ENCODE results near the gene GLB1L3. TPM values are rescaled to one million over a fixed set of nuclear protein-coding genes. Genes with fewer than 3 reads are reported as not detected.

The GLB1L3 gene
- total and polyA plus RNA-seq, 9 donors = 0.04 to 0.26 (median 0.11) TPM; not detected in 3

GRCh38 chr11:134332189-134332631, 56.0 kb downstream of the GLB1L3 start:
- DNase-seq = no peak
- Histone ChIP-seq H3K36me3 (ENCODE audit: control insufficient read depth, insufficient read depth, low read length) (no peaks in the 10 kb centered on the region), H3K9me3 (replicated peaks; ENCODE audit: control insufficient read depth, low read depth, low read length) (no peaks in the 10 kb centered on the region), H3K4me3 (ENCODE audit: low read length) (peak overlapping the region; percentile 29), H3K27me3 (ENCODE audit: control insufficient read depth, insufficient read depth, low read length) (peaks cover 42% of the 10 kb centered on the region), H3K27ac (ENCODE audit: low read length) (no peak overlapping the region), H3K4me1 (ENCODE audit: control insufficient read depth, insufficient read depth, low read length) (peaks cover 9% of the 10 kb centered on the region)
- WGBS (ENCODE audit: insufficient coverage) = 1% methylated on average over 40 of the region's 40 CpGs

GRCh38 chr11:134332782-134333181, 56.6 kb downstream of the GLB1L3 start:
- H3K4me1 ChIP-seq (ENCODE audit: control insufficient read depth, insufficient read depth, low read length) = peaks cover 9% of the 10 kb centered on the region
- no peaks in the 10 kb centered on the region for H3K36me3 ChIP-seq (ENCODE audit: control insufficient read depth, insufficient read depth, low read length)
- no peak overlapping the region for H3K27ac ChIP-seq (ENCODE audit: low read length)
- H3K9me3 ChIP-seq (replicated peaks; ENCODE audit: control insufficient read depth, low read depth, low read length) = no peaks in the 10 kb centered on the region
- H3K4me3 ChIP-seq (ENCODE audit: low read length) = no peak overlapping the region
- DNase-seq = no peak
- peaks cover 41% of the 10 kb centered on the region for H3K27me3 ChIP-seq (ENCODE audit: control insufficient read depth, insufficient read depth, low read length)
- WGBS (ENCODE audit: insufficient coverage) = 15% methylated on average over 4 of the region's 7 CpGs

- Histone ChIP-seq H3K27me3 (ENCODE audit: control insufficient read depth, insufficient read depth, low read length) (peaks cover 41% of the 10 kb centered on the region), H3K4me3 (ENCODE audit: low read length) (no peak overlapping the region), H3K9me3 (replicated peaks; ENCODE audit: control insufficient read depth, low read depth, low read length) (no peaks in the 10 kb centered on the region), H3K27ac (ENCODE audit: low read length) (no peak overlapping the region), H3K4me1 (ENCODE audit: control insufficient read depth, insufficient read depth, low read length) (peaks cover 9% of the 10 kb centered on the region), H3K36me3 (ENCODE audit: control insufficient read depth, insufficient read depth, low read length) (no peaks in the 10 kb centered on the region)
- no peak for DNase-seq
- 64% methylated on average over 6 of the region's 7 CpGs for WGBS (ENCODE audit: insufficient coverage)
Measured at GRCh38 chr11:134333312-134333711, 57.1 kb downstream of the GLB1L3 start.

- H3K27me3 ChIP-seq (ENCODE audit: control insufficient read depth, insufficient read depth, low read length) = peaks cover 41% of the 10 kb centered on the region
Measured at GRCh38 chr11:134333946-134334345, 57.8 kb downstream of the GLB1L3 start.

GRCh38 chr11:134334796-134335571, 58.8 kb downstream of the GLB1L3 start:
- no peak for DNase-seq
- Histone ChIP-seq H3K27ac (ENCODE audit: low read length) (no peak overlapping the region), H3K27me3 (ENCODE audit: control insufficient read depth, insufficient read depth, low read length) (peaks cover 39% of the 10 kb centered on the region), H3K36me3 (ENCODE audit: control insufficient read depth, insufficient read depth, low read length) (no peaks in the 10 kb centered on the region), H3K9me3 (replicated peaks; ENCODE audit: control insufficient read depth, low read depth, low read length) (no peaks in the 10 kb centered on the region), H3K4me1 (ENCODE audit: control insufficient read depth, insufficient read depth, low read length) (peaks cover 9% of the 10 kb centered on the region), H3K4me3 (ENCODE audit: low read length) (no peak overlapping the region)
- 66% methylated on average over 2 of the region's 10 CpGs for WGBS (ENCODE audit: insufficient coverage)

More at GRCh38 chr11:134333946-134334345, 57.8 kb downstream of the GLB1L3 start:
- DNase-seq = no peak
- Histone ChIP-seq H3K9me3 (replicated peaks; ENCODE audit: control insufficient read depth, low read depth, low read length) (no peaks in the 10 kb centered on the region), H3K4me1 (ENCODE audit: control insufficient read depth, insufficient read depth, low read length) (peaks cover 9% of the 10 kb centered on the region), H3K4me3 (ENCODE audit: low read length) (no peak overlapping the region), H3K27ac (ENCODE audit: low read length) (no peak overlapping the region), H3K36me3 (ENCODE audit: control insufficient read depth, insufficient read depth, low read length) (no peaks in the 10 kb centered on the region)
- WGBS (ENCODE audit: insufficient coverage) = 59% methylated on average over 2 of the region's 3 CpGs

- Histone ChIP-seq H3K4me3 (ENCODE audit: low read length) (no peak overlapping the region), H3K4me1 (ENCODE audit: control insufficient read depth, insufficient read depth, low read length) (peaks cover 1% of the 10 kb centered on the region), H3K9me3 (replicated peaks; ENCODE audit: control insufficient read depth, low read depth, low read length) (no peaks in the 10 kb centered on the region), H3K27me3 (ENCODE audit: control insufficient read depth, insufficient read depth, low read length) (peaks cover 22% of the 10 kb centered on the region), H3K36me3 (ENCODE audit: control insufficient read depth, insufficient read depth, low read length) (no peaks in the 10 kb centered on the region), H3K27ac (ENCODE audit: low read length) (no peak overlapping the region)
- DNase-seq = no peak
- WGBS (ENCODE audit: insufficient coverage) = 100% methylated on average over 1 of the region's 4 CpGs
Measured at GRCh38 chr11:134337051-134337450, 60.9 kb downstream of the GLB1L3 start.

- no peak for DNase-seq
- peaks cover 15% of the 10 kb centered on the region for H3K27me3 ChIP-seq (ENCODE audit: control insufficient read depth, insufficient read depth, low read length)
- WGBS (ENCODE audit: insufficient coverage) = 97% methylated on average over 15 of the region's 15 CpGs
- no peaks in the 10 kb centered on the region for H3K36me3 ChIP-seq (ENCODE audit: control insufficient read depth, insufficient read depth, low read length)
- no peak overlapping the region for H3K4me3 ChIP-seq (ENCODE audit: low read length)
- H3K9me3 ChIP-seq (replicated peaks; ENCODE audit: control insufficient read depth, low read depth, low read length) = no peaks in the 10 kb centered on the region
- no peak overlapping the region for H3K27ac ChIP-seq (ENCODE audit: low read length)
- no peaks in the 10 kb centered on the region for H3K4me1 ChIP-seq (ENCODE audit: control insufficient read depth, insufficient read depth, low read length)
Measured at GRCh38 chr11:134338068-134338467, 61.9 kb downstream of the GLB1L3 start.

GRCh38 chr11:134338654-134339053, 62.5 kb downstream of the GLB1L3 start:
- Histone ChIP-seq H3K36me3 (ENCODE audit: control insufficient read depth, insufficient read depth, low read length) (no peaks in the 10 kb centered on the region), H3K27me3 (ENCODE audit: control insufficient read depth, insufficient read depth, low read length) (peaks cover 9% of the 10 kb centered on the region), H3K4me3 (ENCODE audit: low read length) (no peak overlapping the region), H3K4me1 (ENCODE audit: control insufficient read depth, insufficient read depth, low read length) (no peaks in the 10 kb centered on the region), H3K27ac (ENCODE audit: low read length) (no peak overlapping the region), H3K9me3 (replicated peaks; ENCODE audit: control insufficient read depth, low read depth, low read length) (no peaks in the 10 kb centered on the region)
- 100% methylated on average over 4 of the region's 7 CpGs for WGBS (ENCODE audit: insufficient coverage)
- no peak for DNase-seq

GRCh38 chr11:134339756-134340155, 63.6 kb downstream of the GLB1L3 start:
- Histone ChIP-seq H3K27ac (ENCODE audit: low read length) (no peak overlapping the region), H3K27me3 (ENCODE audit: control insufficient read depth, insufficient read depth, low read length) (peaks cover 8% of the 10 kb centered on the region), H3K9me3 (replicated peaks; ENCODE audit: control insufficient read depth, low read depth, low read length) (no peaks in the 10 kb centered on the region), H3K36me3 (ENCODE audit: control insufficient read depth, insufficient read depth, low read length) (no peaks in the 10 kb centered on the region), H3K4me3 (ENCODE audit: low read length) (no peak overlapping the region), H3K4me1 (ENCODE audit: control insufficient read depth, insufficient read depth, low read length) (no peaks in the 10 kb centered on the region)
- WGBS (ENCODE audit: insufficient coverage) = 61% methylated on average over 2 of the region's 4 CpGs
- DNase-seq = no peak

- no peak for DNase-seq
- H3K27ac ChIP-seq (ENCODE audit: low read length) = no peak overlapping the region
- no peaks in the 10 kb centered on the region for H3K9me3 ChIP-seq (replicated peaks; ENCODE audit: control insufficient read depth, low read depth, low read length)
- no peaks in the 10 kb centered on the region for H3K36me3 ChIP-seq (ENCODE audit: control insufficient read depth, insufficient read depth, low read length)
- no peak overlapping the region for H3K4me3 ChIP-seq (ENCODE audit: low read length)
- H3K27me3 ChIP-seq (ENCODE audit: control insufficient read depth, insufficient read depth, low read length) = peaks cover 8% of the 10 kb centered on the region
- WGBS (ENCODE audit: insufficient coverage) = 60% methylated on average over 6 of the region's 11 CpGs
- H3K4me1 ChIP-seq (ENCODE audit: control insufficient read depth, insufficient read depth, low read length) = no peaks in the 10 kb centered on the region
Measured at GRCh38 chr11:134340354-134340964, 64.3 kb downstream of the GLB1L3 start.
